GM12873 (cell line): ENCODE measurements around the gene CLNK.

Experiments
- CTCF ChIP-seq: IDR thresholded peaks from 2 replicates; pipeline ENCODE4 v1.5.1; 2012; ENCODE audit warnings: low read depth, mild to moderate bottlenecking, moderate library complexity, low read length, control low read depth; ENCODE audit not compliant: insufficient read depth; ENCODE audit errors: missing control alignments

CLNK gene

GRCh38 chr4:10524196-10524833 is 160.3 kb downstream of the CLNK start:
- TF ChIP-seq CTCF, result no peak

GRCh38 chr4:10521424-10521823 is 163.1 kb downstream of the CLNK start:
- TF ChIP-seq CTCF, result no peak

GRCh38 chr4:10509733-10510132 is 174.8 kb downstream of the CLNK start:
- TF ChIP-seq CTCF, result no peak

- no peak for TF ChIP-seq CTCF
Measured at GRCh38 chr4:10506077-10506476, 178.5 kb downstream of the CLNK start.

DNA sequence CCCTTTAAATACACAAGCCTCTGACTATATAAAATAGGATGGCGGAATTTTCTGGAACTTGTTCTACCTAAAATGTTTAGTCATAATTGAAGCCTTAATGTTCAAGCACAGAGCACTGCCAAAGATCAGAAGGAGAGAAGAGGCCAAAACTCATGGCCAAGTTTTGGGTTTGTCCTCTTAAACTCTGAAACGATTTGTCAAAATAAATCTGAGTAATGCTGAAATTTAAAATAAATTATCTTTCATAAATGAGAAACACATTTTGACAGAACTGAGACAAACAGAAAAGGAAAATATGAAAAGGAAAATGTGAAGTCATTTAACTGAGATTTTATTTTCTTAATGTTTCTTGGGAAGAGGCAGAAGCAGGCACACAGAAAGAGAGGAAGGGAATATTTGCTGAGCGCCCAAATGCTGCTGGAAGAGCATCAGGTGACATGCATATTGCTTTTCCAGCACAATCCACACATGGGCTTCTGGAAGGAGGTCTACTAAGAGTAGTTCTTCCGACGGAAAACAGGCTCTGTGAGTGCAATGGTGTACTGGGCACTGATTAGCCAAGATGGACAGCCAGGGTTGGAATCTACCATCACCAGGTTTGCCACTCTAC is 179.9 kb downstream of the CLNK start:
- TF ChIP-seq CTCF, result no peak

- TF ChIP-seq CTCF, result no peak
Measured at GRCh38 chr4:10502717-10503116, 181.9 kb downstream of the CLNK start.

DNA sequence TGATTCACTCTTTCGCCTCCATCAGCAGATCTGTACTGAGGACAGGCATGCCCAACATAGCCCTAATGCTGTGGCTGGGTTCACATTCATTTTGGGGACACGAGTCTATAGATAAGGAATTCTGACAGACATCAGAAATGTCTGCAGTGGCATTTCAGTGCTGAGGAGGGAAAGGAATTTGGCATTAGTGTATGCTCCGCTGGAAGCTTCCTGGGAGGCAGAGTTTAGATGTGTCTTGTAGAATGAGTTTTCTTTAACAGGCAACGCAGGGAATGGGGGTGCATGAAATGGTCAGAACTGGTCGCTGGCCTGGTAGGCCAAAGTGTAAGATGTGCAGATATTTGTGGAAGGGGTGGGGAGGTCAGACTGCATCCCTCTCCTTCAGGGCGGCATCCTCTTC is 183.8 kb downstream of the CLNK start:
- no peak for TF ChIP-seq CTCF
